NCI-H2196 treated with DMSO at 0.1 percent for 48 hours (cell line): Measurements from ENCODE around the gene HNRNPA0.
A peak's percentile ranks its signal among the peaks of the same experiment; 100 is the strongest.
"Not testable (repeated sequence)": the region's sequence is repeated elsewhere in the genome, so short reads cannot be mapped to it uniquely, and the experiment has no call there.

Source experiments
- DNase-seq: peaks from one replicate; lab custom pipeline; 2025; ENCODE audit not compliant: unreplicated experiment; lab: John Stamatoyannopoulos, UW

The HNRNPA0 gene

DNA sequence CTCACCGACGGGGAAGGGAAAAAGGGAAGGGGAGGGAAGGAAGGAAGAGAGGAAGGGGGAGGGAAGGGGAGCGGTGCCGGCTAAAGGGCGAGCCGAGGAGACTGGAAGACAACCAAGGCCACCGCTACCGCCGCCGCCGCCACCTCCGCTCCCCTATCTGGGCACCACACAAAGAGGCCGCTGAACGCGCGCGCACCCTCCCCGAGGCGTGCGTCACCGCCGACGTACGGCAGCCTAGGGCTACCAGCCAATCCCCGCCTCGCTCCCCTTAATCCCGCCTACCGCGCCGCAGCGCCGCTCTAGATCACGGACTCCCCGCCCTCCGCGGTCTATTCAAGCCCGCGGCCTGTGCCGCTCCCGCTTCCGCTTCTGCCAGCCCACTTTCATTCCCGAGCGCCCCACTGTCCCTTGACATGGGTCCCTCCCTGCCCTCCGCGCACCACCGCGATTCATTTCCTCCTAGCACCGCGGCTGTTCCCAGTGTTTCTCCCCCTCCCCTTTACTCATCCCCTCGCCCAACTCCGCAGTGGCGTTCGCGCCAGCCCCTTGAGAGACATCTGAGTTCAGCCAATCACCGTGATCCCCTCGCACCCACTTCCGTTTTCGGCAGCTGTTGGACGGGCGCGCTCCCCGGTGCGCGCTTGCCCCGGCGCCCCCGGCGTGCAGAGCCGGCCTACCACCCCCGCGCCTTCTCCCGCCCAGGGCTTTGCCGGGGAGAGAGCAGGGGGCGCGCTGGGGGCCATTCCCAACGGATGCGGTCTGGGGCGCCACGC is at the start of gene HNRNPA0:
HNRNPA0 (minus strand) TSS at position 176 of the 773 bp plus-strand sequence. CDS start 297 bp downstream, outside the sequence.
- DNase-seq, result peak; percentile 93

DNA sequence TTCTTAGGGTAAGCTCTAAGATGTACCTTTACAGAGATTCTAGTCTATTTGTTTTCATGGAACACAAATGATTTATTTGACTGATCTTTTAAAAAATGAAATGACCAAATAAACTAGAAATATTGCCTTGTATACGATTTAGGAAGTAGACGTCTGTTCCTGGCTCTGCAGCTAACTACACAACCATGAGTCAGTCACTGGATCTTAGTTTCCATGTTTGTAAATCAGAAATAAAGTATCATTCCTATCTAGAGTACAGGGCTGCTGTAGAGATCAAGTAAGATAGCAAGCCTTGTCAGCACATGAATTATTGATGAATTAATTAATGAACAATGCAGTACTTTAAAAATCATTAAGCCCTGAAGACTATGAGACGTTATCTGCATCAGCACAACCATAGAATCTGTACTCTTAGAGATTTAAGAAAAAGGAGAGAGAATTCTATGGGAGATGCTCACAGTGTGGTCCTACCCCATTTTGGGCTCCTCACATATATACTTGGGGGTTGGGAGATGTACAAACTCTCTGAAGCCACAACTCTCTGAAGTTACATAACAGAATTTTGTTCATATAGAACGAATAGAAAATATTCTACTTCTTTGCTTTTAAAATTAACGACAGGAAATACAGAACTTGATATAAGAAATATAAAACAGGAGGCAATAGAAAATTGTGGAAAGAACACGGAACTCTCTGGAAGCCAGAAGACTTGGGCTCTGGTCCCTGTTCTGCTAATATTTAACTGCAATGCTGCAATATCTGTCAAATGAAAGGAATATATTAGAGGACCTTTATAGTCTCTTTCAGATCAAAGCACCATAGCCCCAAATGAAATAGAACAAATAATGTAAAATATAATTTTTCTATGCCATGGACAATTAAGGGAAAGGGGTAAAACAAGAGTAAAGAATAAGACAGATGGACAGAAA is 48.4 kb upstream of the HNRNPA0 start:
- no peak for DNase-seq

DNA sequence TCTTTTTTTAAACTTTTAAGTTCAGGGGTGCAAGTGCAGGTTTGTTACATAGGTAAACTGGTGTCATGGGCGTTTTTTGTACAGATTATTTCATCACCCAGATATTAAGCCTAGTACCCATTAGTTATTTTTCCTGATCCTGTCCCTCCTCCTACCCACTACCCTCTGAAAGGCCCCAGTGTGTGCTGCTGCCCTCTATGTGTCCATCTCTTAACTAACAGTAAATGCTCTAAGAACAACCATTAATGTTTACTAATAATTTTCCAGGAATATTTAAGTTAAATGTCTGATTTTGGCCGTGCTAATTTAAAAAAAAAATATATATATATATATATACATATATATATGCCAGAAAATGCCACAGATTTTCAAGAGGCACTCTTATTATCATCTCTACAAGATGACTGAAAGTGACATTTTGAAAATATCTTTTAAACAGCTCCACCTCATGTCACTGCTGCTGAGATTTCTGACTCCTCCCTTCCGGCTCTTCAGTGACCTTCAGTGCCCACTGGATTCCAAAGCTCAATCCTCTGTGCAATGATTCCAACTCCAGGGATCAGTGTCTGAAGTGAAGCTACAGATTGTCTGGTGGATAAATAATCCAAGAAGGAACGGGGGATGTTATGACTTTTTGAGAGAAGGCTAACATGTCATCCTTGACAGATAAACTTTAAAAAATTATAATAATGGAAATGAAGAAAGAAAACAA is 46.7 kb upstream of the HNRNPA0 start:
- DNase-seq, result no peak

DNA sequence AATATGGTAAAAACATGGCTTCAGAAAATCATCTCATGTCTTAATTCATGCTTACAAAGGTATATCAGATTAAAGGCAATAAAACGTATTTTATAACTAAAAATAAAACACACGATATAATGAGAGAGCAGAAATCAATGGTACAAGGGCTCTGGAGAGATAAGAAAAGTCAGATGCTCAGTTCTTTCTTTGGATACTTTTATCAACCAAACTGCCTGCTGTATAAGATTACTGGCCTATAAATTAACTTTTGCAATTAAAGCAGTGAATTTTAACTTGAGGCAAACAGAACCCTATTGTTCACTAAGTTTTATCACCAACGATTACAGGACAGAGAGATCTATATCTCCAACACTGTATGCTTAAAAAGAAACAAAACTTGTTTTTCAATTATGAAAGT is 42.1 kb upstream of the HNRNPA0 start:
- no peak for DNase-seq

DNA sequence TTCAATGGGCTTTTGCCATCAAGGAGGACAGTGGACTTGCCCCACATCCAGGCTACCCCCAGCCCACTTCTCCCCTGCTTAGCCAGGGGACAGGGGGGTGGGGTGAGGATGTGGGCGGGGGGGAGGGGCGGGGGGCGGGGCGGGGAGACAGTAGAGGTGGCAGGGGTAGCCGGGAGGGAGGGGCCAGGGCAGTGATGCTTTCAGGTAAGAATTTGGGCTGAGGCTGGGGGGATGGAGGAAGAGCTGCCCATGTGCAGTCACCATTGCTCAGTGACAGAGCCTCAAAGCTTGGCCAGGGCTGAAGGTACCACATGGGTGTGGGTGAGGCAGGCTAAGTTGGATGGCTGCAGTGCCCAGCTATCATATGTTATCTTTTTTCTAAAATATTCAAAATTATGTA is 40.7 kb upstream of the HNRNPA0 start:
- DNase-seq, result no peak

DNA sequence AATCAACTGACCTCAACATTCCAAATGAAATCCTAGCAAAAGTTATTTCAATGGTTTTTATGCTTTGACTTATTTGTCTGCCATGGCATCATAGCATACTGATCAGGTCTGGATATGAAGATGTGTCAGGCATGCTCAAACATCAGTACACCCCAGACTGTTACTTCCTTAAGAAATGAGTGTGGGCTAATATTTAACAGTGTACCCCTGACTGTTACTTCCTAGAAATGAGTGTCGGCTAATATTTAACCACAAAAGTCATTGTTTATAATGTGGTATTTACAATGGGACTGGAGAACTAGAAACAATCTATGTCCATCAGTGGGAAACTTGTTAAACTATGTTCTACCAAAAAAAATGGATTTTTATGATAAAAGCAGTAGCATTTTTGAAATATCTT is 38.1 kb upstream of the HNRNPA0 start:
- DNase-seq, result no peak

DNA sequence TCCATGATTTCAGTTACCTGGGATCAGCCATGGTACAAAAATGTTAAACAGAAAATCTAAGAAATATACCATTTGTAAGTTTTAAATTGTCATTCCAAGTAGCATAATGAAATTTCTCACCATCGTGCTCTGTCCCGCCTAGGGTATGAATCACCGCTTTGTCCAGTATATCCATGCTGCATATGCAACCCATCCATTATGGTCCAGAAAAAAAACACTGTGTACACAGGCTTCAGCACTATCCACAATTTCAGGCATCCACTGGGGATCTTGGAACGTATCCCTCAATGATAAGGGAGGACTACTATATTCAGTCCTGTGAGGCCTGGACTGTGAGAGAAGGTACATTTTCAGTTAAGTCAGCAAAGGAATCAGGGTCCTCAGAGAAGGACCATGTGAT is 37.6 kb upstream of the HNRNPA0 start:
- no peak for DNase-seq

DNA sequence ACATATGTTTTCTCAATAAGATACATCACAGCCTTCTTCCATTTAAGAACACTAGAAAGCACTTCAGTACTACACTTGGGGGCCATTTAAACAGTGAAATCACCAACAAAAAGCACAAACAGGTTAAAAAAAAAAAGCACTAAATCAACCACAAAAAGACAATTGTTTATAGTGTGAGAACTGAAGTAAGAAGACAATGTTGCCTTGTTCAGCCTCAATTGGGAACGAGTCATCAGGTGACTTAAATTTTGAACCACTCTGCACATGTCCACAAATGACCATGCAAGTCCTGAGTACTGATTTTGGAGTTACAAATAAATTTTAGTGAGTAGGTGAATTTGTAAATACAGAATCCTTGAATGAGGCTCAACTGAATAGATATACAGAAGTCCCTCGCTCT is 37.2 kb upstream of the HNRNPA0 start:
- DNase-seq, result no peak

DNA sequence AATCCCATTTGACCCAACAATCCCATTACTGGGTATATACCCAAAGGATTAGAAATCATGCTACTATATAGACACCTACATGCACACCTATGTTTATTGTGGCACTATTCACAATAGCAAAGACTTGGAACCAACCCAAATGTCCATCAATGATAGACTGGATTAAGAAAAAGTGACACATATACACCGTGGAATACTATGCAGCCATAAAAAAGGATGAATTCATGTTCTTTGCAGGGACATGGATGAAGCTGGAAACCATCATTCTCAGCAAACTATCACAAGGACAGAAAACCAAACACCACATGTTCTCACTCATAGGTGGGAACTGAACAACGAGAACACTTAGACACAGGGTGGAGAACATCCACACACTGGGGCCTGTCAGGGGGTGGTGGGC is 34.4 kb upstream of the HNRNPA0 start:
- not testable (repeated sequence) for DNase-seq

DNA sequence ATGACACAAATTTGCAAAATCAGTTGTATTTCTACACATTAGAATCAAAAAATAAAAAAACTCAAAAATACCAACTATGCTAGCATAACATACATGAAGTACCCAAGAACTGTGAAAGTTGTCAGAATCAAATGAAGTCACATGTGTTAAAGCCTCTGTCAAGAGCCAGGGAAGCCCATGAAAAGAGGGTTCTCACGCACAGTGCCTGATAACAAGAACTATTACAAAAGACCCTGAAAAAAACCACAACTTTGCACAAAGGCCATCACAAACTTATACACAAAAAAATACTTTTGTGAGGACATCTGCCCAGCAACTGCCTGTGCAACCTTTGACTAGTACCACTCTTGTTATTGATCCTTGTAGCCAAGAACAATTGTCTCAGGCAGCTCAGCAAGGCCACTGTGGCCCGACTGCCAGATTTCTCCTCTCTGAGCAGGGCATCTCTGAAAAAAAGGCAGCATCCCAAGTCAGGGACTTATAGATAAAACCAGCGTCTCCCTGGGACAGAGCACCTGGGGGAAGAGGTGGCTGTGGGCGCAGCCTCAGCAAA is 28.9 kb upstream of the HNRNPA0 start:
- no peak for DNase-seq

DNA sequence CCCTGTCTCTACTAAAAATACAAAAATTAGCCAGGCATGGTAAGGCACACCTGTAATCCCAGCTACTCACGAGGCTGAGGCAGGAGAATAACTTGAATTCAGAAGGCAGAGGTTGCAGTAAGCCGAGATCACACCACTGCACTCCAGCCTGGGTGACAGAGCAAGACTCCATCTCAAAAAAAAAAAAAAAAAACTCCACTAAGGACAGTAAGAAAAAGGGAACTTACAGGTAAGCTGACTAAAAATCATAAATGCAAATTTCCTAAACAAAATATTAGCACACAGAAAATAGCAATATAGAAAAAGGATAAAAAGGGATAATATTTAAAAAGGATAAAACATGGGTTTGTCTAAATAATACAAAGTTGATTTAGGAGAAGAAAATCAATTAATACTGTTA is 27.9 kb upstream of the HNRNPA0 start:
- no peak for DNase-seq

DNA sequence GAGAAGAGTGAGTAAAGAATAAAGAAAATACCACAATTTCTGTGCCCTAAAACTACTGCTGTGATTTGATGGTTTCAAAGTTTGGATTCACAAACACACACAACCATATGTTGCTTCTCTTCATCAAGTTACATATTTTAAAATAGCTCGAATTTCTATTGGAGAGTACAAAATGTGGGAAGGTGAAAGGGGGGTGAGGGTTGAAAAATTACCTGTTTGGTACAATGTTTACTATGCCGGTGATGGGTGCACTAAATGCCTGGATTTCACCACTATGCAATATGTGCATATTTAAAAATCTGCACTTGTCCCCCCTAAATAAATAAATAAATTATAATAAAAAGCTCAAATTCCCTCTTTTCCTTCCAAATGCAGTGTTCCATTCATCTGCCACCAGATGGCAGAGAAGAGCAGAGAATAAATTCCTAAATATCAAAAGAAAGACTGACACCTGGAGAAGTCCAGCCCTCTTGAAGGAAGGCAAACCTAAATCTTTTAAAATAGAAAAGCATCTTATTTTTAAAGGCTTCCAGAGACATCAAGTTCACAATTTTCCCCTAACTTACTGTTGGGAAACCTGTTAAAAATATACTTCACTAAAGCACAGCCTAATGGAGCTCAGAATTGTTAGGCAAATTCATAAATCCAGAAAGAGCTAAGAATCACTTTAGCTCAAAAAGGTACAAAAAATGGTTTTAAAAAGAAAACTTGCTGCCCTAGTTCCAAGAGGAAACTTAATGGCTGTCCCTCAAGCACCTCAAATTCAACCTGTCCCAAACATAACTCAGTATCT is 24.8 kb upstream of the HNRNPA0 start:
- DNase-seq, result peak; percentile 4

DNA sequence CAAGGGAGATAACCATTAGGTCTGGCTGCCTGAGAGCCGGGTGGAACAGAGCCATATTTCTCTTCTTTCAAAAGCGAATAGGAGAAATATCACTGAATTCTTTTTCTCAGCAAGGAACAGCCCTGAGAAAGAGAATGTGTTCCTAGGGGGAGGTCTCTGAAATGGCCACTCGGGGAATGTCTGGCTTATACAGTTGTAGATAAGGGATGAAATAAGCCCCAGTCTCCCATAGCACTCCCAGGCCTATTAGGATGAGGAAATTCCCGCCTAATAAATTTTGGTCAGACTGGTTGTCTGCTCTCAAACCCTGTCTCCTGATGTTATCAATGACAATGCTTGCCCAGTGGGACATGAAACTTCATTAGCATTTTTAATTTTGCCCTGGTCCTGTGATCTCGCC is 13.8 kb upstream of the HNRNPA0 start:
- DNase-seq, result not testable (repeated sequence)

DNA sequence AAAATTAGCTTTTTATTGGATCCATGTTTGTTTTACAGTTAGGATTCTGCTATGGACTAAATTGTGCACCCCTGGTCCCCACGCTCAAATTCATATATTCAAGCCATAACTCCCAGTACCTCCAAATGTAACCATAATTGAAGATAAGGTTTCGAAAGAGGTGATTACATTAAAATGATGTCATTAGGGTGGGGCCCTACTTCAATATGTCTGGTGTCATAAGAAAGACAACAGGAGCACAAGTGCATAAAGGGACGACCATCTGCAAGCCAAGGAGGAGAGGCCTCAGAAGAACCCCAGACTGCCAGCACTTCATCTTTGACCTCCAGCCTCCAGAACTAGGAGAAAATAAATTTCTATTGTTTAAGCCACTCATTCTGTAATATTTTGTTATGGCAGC is 7.4 kb upstream of the HNRNPA0 start:
- DNase-seq, result no peak

DNA sequence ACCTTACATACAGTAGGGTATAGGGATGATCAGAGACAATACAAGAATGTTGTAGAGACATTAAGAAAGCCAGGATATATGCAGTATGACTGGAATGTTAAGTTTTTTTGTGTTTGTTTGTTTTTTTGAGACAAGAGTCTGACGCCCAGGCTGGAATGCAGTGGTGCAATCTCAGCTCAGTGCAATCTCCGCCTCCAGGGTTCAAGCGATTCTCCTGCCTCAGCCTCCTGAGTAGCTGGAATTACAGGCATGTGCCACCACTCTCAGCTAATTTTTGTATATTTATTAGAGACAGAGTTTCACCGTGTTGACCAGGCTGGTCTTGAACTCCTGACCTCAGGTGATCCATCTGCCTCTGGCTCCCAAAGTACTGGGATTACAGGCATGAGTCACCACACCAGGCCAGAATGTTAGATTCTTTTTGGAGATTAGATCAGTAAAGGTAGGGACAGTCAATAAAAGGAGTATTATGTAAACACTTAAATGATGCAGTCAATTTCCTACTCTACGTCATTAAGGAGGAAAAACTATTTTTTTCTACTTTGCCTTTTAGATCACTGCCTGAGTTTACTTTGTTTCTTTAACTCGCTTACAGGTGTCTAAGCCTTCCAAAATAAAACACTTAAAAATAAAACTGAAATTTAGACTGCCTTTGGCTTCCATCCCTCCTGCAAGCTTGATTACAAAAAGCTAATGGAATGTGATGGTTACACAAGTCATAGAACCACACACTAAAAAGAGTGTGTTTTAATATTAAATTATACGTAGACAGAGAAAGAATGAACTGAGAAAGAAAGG is 6.8 kb upstream of the HNRNPA0 start:
- no peak for DNase-seq

DNA sequence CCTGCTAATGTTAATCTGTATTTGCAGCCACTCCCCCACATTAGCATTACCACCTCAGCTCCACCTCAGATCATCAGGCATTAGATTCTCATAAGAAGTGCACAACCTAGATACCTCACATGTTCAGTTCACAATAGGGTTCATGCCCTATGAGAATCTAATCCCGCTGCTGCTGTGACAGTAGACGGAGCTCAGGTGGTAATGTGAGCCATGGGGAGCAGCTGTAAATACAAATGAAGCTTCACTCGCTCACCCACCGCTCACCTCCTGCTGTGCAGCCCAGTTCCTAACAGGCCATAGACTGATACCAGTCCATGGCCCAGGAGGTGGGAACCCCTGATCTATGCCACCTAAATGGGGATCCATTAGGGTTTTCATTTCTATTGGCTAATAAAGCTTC is 6.1 kb upstream of the HNRNPA0 start:
- DNase-seq, result no peak

DNA sequence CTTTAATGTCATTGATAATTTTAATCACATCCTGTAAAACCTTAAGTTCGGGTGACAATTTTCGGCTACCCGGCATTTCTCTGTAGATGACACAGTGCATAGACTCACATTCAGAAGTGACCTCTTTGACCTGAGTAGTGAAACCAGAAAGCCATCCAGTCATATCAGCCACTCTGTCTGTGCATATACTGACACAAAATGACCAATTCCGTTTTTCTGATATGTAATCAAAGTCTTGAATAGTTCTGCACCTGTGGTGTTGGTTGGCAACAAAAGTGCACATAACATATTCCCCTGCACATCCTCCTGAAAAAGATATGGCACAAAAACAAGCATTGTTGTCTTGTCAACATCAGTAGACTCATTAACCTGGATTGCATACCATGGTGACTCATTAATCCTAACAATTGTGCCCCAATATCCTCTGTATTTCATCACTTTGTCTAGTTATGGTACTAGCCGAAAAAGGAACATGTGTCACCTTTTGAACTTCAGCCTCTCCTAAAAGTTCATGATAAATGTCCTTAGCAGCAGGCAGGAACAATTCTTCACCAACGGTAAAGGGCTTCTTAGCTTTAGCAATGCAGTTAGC is 4.6 kb upstream of the HNRNPA0 start:
- no peak for DNase-seq

DNA sequence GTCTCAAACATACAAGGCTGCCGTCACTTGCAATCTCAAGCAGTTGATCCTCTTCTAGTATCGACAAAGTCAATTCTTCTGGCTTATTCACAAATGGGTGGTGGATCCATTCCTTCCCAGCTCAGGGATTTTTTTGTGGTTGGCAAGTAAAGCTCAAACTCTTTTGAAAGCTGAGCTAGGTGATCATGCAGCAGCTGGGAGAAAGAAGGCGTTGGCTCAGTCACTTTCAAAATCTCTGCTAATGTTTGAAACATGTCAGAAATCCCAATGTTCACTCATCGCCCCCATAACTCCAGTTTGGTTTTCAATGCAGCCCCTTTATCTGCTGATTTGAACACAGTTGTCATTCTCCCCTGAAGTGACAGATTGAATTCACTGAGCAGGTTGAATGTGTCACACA is 4.0 kb upstream of the HNRNPA0 start:
- DNase-seq, result no peak

DNA sequence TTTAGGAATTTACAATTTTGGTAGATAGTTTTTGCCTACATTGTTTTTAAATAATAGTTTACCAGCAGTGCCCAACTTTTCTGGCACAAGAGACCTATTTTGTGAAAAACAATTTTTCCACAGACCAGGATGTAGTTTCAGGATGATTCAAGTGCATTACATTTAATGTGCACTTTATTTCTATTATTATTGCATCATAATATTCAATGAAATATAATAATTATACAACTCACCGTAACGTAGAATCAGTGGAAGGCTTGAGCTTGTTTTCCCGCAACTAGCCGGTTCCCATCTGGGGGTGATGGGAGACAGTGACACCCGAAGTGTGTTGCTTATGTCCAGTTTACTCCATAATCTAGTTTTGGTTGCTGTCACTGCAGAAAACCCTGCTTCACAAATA is 3.5 kb upstream of the HNRNPA0 start:
- no peak for DNase-seq
